ENCODE measurements around the gene RABEP2. TPM values are rescaled to one million over a fixed set of nuclear protein-coding genes. Genes with fewer than 3 reads are reported as not detected.

RABEP2 gene
- total and polyA plus RNA-seq, 12 donors, result 1.4 to 121 (median 47.7) TPM

- intact Hi-C loops (cut with DNase I), result no loop called here
- TF ChIP-seq CTCF (IDR thresholded peaks at IDR 0.05), result no peak
- TF ChIP-seq POLR2A (IDR thresholded peaks at IDR 0.05), result no peak
- 90 to 95% (median 93%) methylated on average over 12 of the region's 12 CpGs for WGBS, 4 donors
- Histone ChIP-seq H3K4me3 (no peak overlapping the region), H3K27me3 (no peaks in the 10 kb centered on the region), H3K9me3 (replicated peaks in 1 of 3) (no peaks in the 10 kb centered on the region), H3K27ac (no peak overlapping the region), H3K4me1 (replicated peaks in 1 of 2) (no peaks in the 10 kb centered on the region), H3K36me3 (replicated peaks in 1 of 2) (peaks cover 0 to 50% of the 10 kb centered on the region in 2 donors)
- no peak for DNase-seq
These were observed 12.5 kb downstream of the RABEP2 start for GRCh38 chr16:28912558-28912957.

- H3K36me3 ChIP-seq (replicated peaks in 1 of 2), result peaks cover 0 to 45% of the 10 kb centered on the region in 2 donors
- H3K4me1 ChIP-seq (replicated peaks in 1 of 2), result no peaks in the 10 kb centered on the region
- no peak overlapping the region for H3K4me3 ChIP-seq
- 86 to 91% (median 90%) methylated on average over 11 to 19 of the region's 19 CpGs for WGBS, 4 donors
- intact Hi-C loops (cut with DNase I), result no loop called here
- no peak for DNase-seq
- no peak overlapping the region for H3K27ac ChIP-seq
- H3K9me3 ChIP-seq (replicated peaks in 1 of 3), result no peaks in the 10 kb centered on the region
- TF ChIP-seq POLR2A (IDR thresholded peaks at IDR 0.05) (no peak), CTCF (IDR thresholded peaks at IDR 0.05) (no peak)
- H3K27me3 ChIP-seq, result no peaks in the 10 kb centered on the region
These were observed 14.7 kb downstream of the RABEP2 start for GRCh38 chr16:28910086-28911031.

DNA sequence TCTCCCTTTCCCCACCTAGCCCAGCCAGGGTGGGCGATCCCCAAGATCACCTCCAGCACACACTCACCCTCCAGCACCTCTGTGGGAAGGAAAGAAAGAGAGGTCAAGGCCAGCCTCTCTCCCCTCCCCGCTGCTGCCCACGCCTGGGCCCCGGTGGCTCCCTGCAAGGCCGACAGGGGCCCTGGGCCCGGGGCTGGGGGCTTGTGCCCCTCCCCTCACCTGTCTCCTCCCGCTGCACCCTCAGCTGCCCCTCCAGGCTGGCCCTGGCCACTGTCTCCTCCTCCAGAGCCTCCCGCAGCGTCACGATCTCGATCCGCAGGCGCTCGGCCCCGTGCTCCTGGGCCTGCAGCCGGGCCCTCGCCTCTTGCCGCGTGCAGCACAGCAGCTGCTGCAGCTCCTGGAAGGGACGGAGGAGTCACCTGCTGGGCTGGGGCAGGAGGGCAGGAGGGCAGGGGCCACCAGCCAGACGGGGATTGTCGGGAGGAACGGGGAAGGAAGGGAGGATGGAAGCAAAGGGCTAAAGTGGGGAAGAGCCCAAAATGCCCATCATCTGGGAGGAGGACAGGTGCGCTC lies 19.2 kb downstream of the RABEP2 start:
- no peaks in the 10 kb centered on the region for H3K9me3 ChIP-seq (replicated peaks in 1 of 3)
- 70 to 83% (median 78%) methylated on average over 22 to 24 of the region's 24 CpGs for WGBS, 4 donors
- intact Hi-C loops (cut with DNase I), result no loop called here
- DNase-seq, result no peak
- no peaks in the 10 kb centered on the region for H3K4me1 ChIP-seq (replicated peaks in 1 of 2)
- no peak overlapping the region for H3K4me3 ChIP-seq
- H3K27me3 ChIP-seq, result no peaks in the 10 kb centered on the region
- TF ChIP-seq CTCF (IDR thresholded peaks at IDR 0.05) (no peak), POLR2A (IDR thresholded peaks at IDR 0.05) (no peak)
- peaks cover 0 to 34% of the 10 kb centered on the region in 2 donors for H3K36me3 ChIP-seq (replicated peaks in 1 of 2)
- H3K27ac ChIP-seq, result no peak overlapping the region

DNA sequence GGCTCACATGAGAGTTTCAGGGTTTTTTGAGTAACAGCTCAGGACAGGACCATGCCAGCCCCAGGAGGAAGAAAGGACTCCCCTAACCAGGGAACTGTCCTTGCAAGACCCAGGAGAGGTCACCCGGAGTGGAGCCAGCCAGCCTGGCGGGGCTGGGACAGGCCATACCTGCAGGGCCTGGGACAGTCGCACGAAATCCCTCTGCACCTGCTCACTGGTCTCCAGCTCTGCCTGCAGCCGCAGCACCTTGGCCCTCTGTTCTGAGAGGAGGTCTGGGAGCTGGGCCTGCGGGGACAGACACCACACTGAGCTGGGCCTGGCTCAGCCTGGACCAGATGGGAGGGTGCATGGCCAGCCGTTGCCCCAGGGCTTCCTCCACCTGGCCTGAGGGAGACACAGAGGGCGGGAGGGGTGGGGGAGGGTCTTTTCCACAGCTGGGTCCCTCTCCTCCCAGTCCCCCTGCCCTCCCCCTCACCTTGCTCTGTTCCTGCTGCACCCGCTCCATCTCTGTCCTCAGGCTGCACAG lies 19.7 kb downstream of the RABEP2 start:
- WGBS, 4 donors, result 87 to 95% (median 89%) methylated on average over 3 to 9 of the region's 9 CpGs
- intact Hi-C loops (cut with DNase I), result no loop called here
- TF ChIP-seq POLR2A (IDR thresholded peaks at IDR 0.05), result no peak
- H3K4me3 ChIP-seq, result no peak overlapping the region
- H3K4me1 ChIP-seq (replicated peaks in 1 of 2), result no peaks in the 10 kb centered on the region
- no peak overlapping the region for H3K27ac ChIP-seq
- no peaks in the 10 kb centered on the region for H3K27me3 ChIP-seq
- peaks cover 0 to 29% of the 10 kb centered on the region in 2 donors for H3K36me3 ChIP-seq (replicated peaks in 1 of 2)
- no peak for DNase-seq
- no peaks in the 10 kb centered on the region for H3K9me3 ChIP-seq (replicated peaks in 1 of 3)
